ENCODE measurements around the gene NEK2.

DNA sequence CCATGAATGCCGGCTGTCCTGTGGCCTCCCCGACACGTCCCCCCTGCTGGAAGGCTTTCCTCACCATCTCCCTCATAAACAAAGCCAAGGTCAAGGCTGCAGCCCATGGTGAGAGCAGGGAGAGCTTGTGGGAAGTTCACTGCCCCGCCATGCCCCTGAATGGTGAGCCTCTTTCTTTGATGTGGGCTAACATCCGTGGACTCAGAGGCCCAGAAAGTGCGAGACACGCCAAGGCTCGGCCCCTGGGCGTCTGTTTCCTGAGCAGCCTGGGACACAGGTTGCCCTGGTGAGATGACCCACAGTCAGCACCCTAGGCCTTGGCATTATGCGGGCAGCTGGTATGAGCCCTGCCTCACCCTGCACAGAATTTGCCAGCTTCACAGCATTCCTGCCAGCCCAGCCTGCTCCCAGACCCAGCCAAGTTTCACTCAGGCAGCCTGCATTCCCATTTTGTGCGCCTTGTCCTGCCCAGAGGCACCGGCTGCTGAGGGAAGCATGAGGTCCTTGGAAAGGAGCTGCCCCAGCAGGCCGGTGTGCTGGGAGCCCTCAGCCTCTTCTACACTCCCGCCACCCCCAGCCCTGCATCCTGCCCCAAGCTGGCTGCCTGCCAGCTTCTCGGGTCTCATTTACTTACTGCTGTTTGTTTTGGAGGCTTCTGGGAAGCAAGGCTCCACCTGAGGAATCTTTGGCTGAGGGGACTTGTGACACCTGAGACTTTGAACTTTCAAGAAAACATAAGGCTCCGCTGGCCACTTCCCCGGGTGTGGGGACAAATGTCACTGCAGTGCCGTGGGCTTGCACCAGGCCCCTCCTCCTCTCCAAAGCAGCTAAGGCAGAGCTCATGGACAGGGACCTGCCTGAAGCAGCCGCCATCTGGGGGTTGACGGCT lies 31.9 kb downstream of the NEK2 start:
- TF ChIP-seq CTCF (IDR thresholded peaks at IDR 0.05) = no peak
- TF ChIP-seq POLR2A (IDR thresholded peaks at IDR 0.05) = no peak
